GM18502 (cell line): ENCODE results near the gene PCNX1.

Experiments used
- ATAC-seq: cut with Tn5 transposase; IDR thresholded peaks from one replicate; pipeline ENCODE4 v1.9.1; 2021; ENCODE audit warnings: mild to moderate bottlenecking; ENCODE audit not compliant: unreplicated experiment, poor library complexity

The PCNX1 gene

DNA sequence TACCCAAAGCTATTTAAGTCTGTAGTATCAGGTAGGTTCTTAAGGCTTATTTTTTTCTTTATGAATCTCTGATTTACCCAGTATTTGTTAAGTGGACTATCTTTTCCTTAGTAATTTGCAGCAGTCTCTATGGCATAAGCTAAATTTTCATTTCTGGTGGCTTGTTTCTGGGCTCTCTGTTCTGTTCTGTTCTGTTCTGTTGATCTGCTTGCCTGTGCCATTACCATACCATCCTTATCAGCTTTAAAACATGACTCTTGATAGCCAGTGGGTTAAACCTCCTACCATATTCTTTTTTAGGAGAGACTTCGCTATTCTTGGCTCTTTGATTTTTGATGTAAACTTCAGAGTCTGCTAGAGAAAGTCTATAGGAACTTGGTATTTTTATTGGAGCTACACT is 46.8 kb downstream of the PCNX1 start:
- ATAC-seq, result no peak

DNA sequence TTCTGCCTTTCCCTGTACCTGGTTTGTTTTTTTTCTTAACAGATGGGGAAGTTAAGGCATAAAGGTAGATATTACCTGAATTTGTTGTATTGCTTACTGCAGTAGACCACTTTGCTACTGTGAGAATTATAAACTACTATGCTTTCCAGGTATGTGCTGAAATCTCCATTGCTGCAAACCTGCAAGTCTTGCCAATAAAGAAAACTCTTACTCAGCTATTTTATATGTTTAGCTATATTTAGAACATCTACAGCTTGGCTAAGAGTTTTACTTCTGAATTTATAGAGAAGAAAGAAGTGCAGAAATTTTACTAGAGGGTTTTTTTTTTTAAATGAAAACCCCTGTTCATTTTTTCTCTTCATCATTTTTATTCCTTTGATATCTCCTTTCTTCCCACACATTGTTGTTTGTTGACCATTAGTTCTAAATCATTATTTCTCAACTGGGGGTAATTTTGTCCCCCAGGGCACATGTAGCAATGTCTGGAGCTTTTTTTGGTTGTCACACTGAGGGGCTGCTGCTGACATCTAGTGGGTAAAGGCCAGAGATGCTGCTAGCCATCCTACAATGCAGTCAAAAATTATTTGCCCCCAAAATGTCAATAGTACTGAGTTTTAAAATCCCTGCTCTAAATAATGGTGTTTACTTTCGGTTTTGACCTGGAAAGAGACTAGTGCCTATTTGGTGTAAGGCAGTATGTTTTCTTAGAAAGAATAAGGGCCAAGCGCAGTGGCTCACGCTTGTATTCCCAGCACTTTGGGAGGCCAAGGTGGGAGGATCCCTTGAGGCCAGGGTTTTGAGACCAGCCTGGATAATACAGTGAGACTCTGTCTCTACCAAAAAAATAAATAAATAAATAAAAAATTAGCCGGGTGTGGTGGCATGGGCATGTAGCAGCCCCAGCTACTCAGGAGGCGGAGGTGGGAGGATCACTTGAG is 48.6 kb downstream of the PCNX1 start:
- no peak for ATAC-seq

- no peak for ATAC-seq
These were observed 49.3 kb downstream of the PCNX1 start for GRCh38 chr14:70956511-70956910.

- no peak for ATAC-seq
These were observed 50.5 kb downstream of the PCNX1 start for GRCh38 chr14:70957710-70958109.

DNA sequence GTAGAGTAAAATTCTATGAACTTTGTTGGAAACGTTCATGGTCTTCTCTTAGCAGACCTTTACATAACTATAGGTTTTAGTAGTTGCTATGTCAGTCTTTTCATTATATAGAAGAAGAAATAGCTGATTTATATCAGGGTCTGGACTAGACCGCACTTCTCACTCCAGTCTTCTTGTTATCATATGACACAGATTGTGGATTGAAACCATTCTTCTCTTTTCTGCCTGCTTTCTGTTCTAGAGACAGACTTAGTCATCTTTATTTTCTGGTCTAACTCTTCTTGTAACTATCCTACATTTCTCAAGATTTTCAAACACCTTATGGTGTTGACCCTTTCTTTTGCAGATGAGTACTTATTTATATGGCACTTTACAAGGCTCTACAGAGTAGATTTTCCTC is 55.7 kb downstream of the PCNX1 start:
- ATAC-seq, result no peak

DNA sequence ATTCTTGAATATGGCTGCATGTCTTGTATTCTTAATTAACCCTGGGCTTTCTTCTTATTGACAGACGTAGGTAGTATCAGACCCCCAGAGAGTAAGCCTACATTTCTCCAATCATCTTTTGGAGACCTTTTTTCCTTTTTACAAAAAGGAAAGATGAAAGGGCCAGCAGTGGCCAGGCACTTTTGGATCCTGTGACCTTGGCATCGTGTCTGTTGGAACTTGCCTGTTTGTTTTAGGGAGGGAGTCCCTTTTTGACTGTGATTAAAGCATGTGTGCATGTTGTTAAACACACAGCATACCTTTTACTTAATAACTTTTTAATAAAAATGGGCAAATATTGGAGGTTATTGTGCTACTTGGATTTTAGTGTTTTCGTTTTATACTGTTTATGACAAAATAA is 57.2 kb downstream of the PCNX1 start:
- ATAC-seq, result no peak

GRCh38 chr14:70971560-70971959 is 64.3 kb downstream of the PCNX1 start:
- ATAC-seq, result no peak

GRCh38 chr14:70972107-70972976 is 65.1 kb downstream of the PCNX1 start:
- ATAC-seq, result no peak

DNA sequence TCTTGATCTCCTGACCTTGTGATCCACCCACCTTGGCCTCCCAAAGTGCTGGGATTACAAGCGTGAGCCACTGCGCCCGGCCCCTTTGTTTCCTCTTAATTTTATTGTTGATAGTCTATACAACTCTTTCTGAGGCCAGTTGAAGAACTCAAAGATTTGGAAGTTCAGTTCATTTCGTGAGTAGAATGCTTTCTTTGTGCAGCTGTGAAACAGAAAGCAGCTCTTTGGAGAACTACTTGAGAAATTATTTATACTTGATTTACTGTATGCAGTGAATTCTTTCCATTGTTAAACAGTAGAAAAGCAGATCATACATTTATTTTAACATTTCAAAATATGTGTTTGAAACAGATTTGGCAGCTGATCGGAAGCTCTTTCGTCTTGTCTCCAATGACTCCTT is 69.3 kb downstream of the PCNX1 start:
- ATAC-seq, result no peak

DNA sequence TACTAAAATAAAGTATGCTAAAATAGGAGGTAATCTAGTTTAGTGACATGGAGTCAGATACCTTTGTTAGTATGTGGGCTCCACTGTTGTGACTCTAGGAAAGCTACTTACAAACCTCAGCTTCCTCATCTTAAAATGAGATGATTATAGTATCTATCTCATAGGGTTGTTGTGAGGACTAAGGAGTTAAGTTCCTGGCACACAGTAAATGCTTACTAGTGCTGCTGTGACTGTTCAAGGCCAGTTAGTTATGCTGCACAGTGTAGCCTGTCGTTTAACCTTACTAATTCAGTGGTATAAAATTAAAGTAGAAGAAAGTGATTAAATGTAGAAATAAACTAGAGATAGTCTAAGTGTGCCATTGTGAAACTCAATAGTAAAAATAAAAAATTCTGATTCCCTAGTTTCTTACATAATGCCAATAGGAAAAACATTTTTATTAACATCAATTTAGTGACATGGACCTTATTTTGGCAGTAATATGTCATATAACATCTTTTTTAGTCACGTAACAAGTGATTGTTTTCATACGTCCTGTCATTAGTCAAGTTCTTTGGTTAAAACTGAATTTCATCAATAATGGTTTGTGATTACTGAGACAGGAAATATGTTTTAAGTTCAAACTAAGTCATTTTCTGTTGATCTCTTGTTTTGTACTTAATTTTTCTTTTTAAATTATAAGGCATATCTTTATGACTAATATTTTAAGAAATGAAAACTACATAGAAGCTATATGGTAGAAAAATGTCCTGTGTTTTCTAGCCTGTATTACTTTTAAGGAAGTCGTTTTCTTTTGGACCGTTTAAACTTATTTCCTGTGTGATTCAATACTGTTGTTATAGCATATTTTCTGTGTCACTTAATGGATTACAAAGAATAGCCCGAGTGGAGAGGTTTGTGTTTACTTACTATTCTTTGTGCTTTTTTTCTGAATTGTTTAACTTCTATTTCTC is 74.0 kb downstream of the PCNX1 start:
- no peak for ATAC-seq

GRCh38 chr14:70982200-70982599 is 74.9 kb downstream of the PCNX1 start:
- no peak for ATAC-seq

DNA sequence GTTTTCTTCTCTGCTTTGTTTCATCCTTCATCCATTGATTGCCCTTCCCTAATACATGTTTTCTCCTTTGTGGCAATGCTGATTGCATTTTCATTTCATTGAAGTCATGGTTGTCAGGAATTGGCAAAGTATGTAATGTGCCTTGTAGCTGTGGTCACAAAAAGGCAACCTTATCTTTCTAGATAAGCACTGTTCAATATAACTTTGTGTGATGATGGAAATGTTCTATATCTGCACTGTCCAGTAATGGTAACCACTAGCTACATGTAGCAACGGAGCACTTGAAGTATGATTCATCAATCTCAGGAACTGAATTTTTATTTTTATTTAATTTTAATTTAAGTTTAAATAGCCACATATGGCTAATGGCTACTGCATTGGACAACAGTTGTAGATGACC is 79.8 kb downstream of the PCNX1 start:
- no peak for ATAC-seq

GRCh38 chr14:70988452-70988851 is 81.2 kb downstream of the PCNX1 start:
- ATAC-seq, result no peak

DNA sequence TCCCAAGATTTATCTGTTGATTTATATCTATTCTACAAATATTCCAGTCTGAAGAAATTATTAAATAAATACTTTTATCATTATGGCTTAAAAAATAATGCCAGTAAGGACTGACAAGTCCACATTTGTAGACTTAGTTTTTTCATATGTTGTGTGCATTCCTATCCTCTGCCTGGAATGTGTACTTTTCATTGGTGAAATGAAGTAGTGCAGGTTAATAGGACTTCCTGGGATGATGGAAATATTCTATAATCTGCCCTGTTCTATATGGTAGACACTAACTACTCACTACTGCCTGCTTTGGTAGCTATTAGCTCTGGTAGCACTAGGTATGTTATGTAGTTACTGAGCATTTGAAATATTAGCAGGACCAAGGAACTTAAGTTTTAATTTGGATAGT is 86.7 kb downstream of the PCNX1 start:
- no peak for ATAC-seq

GRCh38 chr14:70995211-70995610 is 88.0 kb downstream of the PCNX1 start:
- no peak for ATAC-seq

- no peak for ATAC-seq
These were observed 88.4 kb downstream of the PCNX1 start for GRCh38 chr14:70995671-70996070.

DNA sequence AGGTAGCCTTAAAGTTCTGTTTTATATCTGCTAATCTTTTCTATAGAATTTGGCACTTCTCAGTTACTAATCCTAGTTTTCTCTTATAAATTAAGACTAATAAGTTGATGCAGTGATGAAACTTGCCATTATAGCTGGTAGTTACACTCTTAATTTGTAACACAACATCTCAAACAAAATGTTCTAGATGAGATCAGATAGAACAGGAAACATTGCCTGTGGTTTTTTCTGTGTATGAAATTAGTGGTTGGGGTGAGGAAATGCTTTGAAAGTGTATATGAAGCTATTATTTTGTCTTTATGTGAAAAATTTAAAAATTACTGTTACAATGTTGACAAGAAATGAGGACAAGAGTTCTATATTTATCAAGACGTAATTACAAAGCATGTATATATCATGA is 91.9 kb downstream of the PCNX1 start:
- ATAC-seq, result no peak

- no peak for ATAC-seq
These were observed 92.8 kb downstream of the PCNX1 start for GRCh38 chr14:71000091-71000490.

- ATAC-seq, result no peak
These were observed 94.5 kb downstream of the PCNX1 start for GRCh38 chr14:71001742-71002141.

DNA sequence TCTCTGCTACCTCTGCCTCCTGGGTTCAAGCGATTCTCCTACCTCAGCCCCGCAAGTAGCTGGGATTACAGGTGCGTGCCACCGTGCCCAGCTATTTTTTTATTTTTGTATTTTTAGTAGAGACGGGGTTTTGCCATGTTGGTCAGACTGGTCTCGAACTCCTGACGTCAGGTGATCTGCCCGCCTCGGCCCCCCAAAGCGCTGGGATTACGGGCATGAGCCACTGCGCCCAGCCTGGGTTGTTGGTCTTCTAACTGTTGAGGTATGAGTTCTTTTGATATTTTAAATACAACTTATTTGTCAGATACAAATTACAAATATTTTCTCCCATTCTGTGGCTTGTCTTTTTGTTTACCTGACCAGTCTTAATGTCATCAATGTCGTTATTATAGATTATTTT is 95.9 kb downstream of the PCNX1 start:
- no peak for ATAC-seq
